ENCODE measurements around the gene SUFU.

- TF ChIP-seq POLR2AphosphoS5 (IDR thresholded peaks at IDR 0.05; ENCODE audit: low read depth, low read length) (no peak), TAF1 (IDR thresholded peaks at IDR 0.05; ENCODE audit: borderline replicate concordance, low read depth, low read length) (no peak)
Observed at GRCh38 chr10:102540023-102540422, 36.3 kb downstream of the SUFU start.
